Mesendoderm (in vitro differentiated cells): ENCODE data around the gene DUSP3.

Source experiments
- DNase-seq: peaks from one replicate; pipeline ENCODE4 v3.0.0; 2013
- H2AK5ac ChIP-seq: 2 replicates; pipeline ENCODE4 v1.6.1; 2013; ENCODE audit warnings: low read length, inconsistent platforms
- H2BK120ac ChIP-seq: 2 replicates; pipeline ENCODE4 v1.6.1; 2013; ENCODE audit warnings: low read depth, mild to moderate bottlenecking, low read length, moderate library complexity, mixed read lengths
- H2BK15ac ChIP-seq: replicated peaks from 2 replicates; pipeline ENCODE4 v1.6.1; 2013; ENCODE audit warnings: low read depth, mild to moderate bottlenecking, moderate library complexity
- H2BK5ac ChIP-seq: 2 replicates; pipeline ENCODE4 v1.6.1; 2013; ENCODE audit warnings: low read length, inconsistent platforms
- H3K18ac ChIP-seq: 2 replicates; pipeline ENCODE4 v1.6.1; 2013; ENCODE audit warnings: mild to moderate bottlenecking, low read length, mixed read lengths
- H3K23ac ChIP-seq: one replicate; pipeline ENCODE4 v1.6.1; 2013; ENCODE audit warnings: low read length
- H3K27ac ChIP-seq: 2 replicates; pipeline ENCODE4 v1.5.1; 2013; ENCODE audit warnings: low read depth, mild to moderate bottlenecking, inconsistent platforms, low read length, moderate library complexity
- H3K27me3 ChIP-seq: 2 replicates; pipeline ENCODE4 v1.6.1; 2013; ENCODE audit warnings: low read length, control low read depth, mild to moderate bottlenecking, inconsistent platforms; ENCODE audit not compliant: insufficient read depth, poor library complexity
- H3K36me3 ChIP-seq: 2 replicates; pipeline ENCODE4 v1.6.1; 2013; ENCODE audit warnings: low read length, inconsistent platforms; ENCODE audit not compliant: control insufficient read depth, insufficient read depth
- H3K4ac ChIP-seq: one replicate; pipeline ENCODE4 v1.6.1; 2013; ENCODE audit warnings: low read depth, mild to moderate bottlenecking, low read length, moderate library complexity
- H3K4me1 ChIP-seq: 2 replicates; pipeline ENCODE4 v1.6.1; 2013; ENCODE audit warnings: low read depth, low read length, inconsistent platforms; ENCODE audit not compliant: control insufficient read depth
- H3K4me2 ChIP-seq: 2 replicates; pipeline ENCODE4 v1.6.1; 2013; ENCODE audit warnings: low read length
- H3K4me3 ChIP-seq: 2 replicates; pipeline ENCODE4 v1.5.1; 2013; ENCODE audit warnings: mild to moderate bottlenecking, low read length
- H3K56ac ChIP-seq: one replicate; pipeline ENCODE4 v1.6.1; 2013; ENCODE audit warnings: low read length
- H3K79me1 ChIP-seq: 2 replicates; pipeline ENCODE4 v1.6.1; 2013; ENCODE audit warnings: low read length, inconsistent platforms
- H3K79me2 ChIP-seq: 2 replicates; pipeline ENCODE4 v1.6.1; 2013; ENCODE audit warnings: mild to moderate bottlenecking, low read length; ENCODE audit not compliant: control insufficient read depth, insufficient read depth
- H3K9ac ChIP-seq: 2 replicates; pipeline ENCODE4 v1.6.1; 2013; ENCODE audit warnings: low read length, inconsistent platforms
- H4K5ac ChIP-seq: one replicate; pipeline ENCODE4 v1.6.1; 2013; ENCODE audit warnings: low read length
- H4K8ac ChIP-seq: one replicate; pipeline ENCODE4 v1.6.1; 2013; ENCODE audit warnings: low read depth, mild to moderate bottlenecking, control low read depth, low read length, moderate library complexity
- WGBS: extraction: QIAGEN DNeasy Blood & Tissue Kit; methylation state at CpG from one replicate; pipeline ENCODE4 v1.1.7; 2013; ENCODE audit warnings: low lambda C conversion rate, missing lambda C conversion rate; ENCODE audit not compliant: insufficient coverage; ENCODE audit errors: extremely low coverage; 5-methylcytosine and 5-hydroxymethylcytosine counted together

DUSP3 gene

DNA sequence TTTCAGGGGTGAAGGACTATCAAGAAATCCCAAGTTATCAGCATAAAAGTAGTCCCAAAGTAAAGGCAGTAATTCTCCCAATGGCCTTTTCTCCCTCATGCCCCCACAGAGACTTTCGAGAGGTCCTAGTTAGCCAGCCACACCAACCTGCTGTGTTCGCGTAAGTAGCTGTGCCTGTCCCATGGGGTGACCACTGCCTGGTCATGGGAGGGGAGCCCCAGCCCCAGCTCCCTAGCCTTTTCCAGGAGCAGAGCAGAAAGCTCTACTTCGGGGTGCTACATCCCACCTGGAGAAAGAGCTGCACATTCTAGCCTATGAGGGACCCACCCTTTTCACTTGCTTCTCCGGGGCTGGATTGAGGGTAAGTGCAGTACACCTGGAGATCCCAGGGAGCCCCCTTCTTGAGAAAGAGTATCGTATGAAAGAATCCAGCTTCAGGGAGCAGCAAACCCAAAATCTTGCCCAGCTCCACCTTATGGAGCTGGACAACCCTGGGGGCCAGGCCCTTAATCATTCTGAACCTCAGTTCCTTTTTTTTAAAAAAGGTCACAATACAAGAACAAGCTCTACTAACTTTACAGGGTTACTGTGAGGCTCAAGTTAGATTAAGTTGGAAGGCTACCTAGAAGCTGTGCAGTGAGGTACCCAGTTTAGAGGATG, 11.6 kb downstream of the DUSP3 start:
- H3K79me1 ChIP-seq, result no peaks in the 10 kb centered on the region
- no peak overlapping the region for H3K23ac ChIP-seq
- no peak overlapping the region for H2BK5ac ChIP-seq
- H3K56ac ChIP-seq, result no peak overlapping the region
- H2AK5ac ChIP-seq, result no peak overlapping the region
- no peaks in the 10 kb centered on the region for H3K79me2 ChIP-seq
- H3K4me3 ChIP-seq, result no peak overlapping the region
- no peak overlapping the region for H3K4me2 ChIP-seq
- H3K36me3 ChIP-seq, result peaks cover 2% of the 10 kb centered on the region
- H2BK15ac ChIP-seq, result no peak overlapping the region
- WGBS, result no CpG with 5 or more reads among the region's 6 CpGs
- no peak overlapping the region for H3K18ac ChIP-seq
- H4K8ac ChIP-seq, result no peak overlapping the region
- H3K27me3 ChIP-seq, result no peaks in the 10 kb centered on the region
- H4K5ac ChIP-seq, result no peak overlapping the region
- no peak overlapping the region for H3K4ac ChIP-seq
- no peak overlapping the region for H3K27ac ChIP-seq
- no peaks in the 10 kb centered on the region for H3K4me1 ChIP-seq
- H2BK120ac ChIP-seq, result no peak overlapping the region
- no peak overlapping the region for H3K9ac ChIP-seq
- DNase-seq, result no peak

DNA sequence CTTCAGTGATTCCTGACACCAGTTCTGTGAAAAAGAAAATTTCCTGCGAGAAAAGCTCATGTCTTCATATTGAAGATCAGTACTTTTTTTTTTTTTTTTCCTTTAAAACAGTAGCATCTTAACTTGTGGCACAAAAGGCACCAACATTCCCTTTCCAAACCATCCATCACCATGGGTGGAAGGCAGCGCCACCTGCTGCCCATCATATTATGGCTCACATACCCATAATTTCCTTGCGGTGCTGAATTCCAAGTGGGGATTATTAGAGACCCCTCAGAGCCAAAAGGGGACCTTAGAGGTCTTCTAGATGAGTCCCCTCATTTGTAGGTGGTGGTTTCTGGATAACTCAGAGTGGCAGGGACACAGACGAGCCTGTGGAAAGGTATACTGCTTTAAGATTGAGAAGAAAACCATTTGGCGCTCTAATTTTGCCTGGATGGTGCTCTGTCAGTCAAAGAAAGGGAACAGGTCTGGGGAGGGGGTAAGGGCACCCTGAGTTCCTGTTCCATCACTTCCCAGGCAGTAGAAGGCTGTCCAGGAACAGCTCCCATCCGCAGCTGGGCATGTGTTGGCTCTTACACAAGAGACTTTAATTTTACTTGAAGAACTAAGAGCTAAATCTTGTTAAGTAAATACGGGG, 12.2 kb downstream of the DUSP3 start:
- no peak overlapping the region for H2BK120ac ChIP-seq
- H3K56ac ChIP-seq, result no peak overlapping the region
- H3K4ac ChIP-seq, result no peak overlapping the region
- no peak overlapping the region for H2BK5ac ChIP-seq
- no peaks in the 10 kb centered on the region for H3K79me2 ChIP-seq
- WGBS, result no CpG with 5 or more reads among the region's 7 CpGs
- H3K79me1 ChIP-seq, result no peaks in the 10 kb centered on the region
- H3K4me3 ChIP-seq, result no peak overlapping the region
- H3K4me1 ChIP-seq, result no peaks in the 10 kb centered on the region
- H4K8ac ChIP-seq, result no peak overlapping the region
- no peaks in the 10 kb centered on the region for H3K27me3 ChIP-seq
- peaks cover 2% of the 10 kb centered on the region for H3K36me3 ChIP-seq
- H3K27ac ChIP-seq, result no peak overlapping the region
- no peak overlapping the region for H3K18ac ChIP-seq
- DNase-seq, result peak; percentile 62
- no peak overlapping the region for H2AK5ac ChIP-seq
- no peak overlapping the region for H4K5ac ChIP-seq
- no peak overlapping the region for H3K4me2 ChIP-seq
- no peak overlapping the region for H3K9ac ChIP-seq
- H2BK15ac ChIP-seq, result no peak overlapping the region
- no peak overlapping the region for H3K23ac ChIP-seq

DNA sequence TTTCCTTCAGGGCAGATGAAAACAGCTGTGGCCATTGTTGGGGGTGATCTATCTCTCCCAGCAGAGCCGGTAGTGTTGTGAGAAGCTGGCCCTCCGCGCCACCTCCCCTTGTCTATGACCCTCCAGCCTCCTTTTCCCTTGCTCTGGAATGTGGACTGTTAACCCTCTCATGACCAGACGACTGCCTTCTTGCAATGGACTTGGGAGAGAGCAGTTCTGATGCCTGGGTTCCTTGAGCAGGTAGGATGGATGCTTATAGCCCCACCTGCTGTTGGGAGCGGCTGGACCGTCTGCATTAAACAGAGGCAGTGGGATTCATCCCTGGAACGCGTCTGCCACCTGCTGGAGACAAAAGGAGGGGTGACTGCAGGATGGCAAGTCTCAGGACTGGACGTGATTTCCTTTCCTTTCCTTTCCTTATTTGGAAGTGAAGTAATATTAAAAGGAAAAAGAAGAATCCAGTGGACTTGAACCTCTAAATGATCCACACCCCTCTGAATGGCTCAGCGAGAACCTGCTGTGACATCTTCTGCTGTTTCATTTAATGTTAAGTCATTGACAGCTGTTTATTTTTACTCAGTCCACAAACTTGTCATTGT, 18.4 kb downstream of the DUSP3 start:
- Histone ChIP-seq H2BK120ac (no peak overlapping the region), H3K4me3 (no peak overlapping the region), H2BK5ac (no peak overlapping the region), H4K8ac (no peak overlapping the region), H3K9ac (no peak overlapping the region), H3K79me2 (no peaks in the 10 kb centered on the region), H3K23ac (no peak overlapping the region), H2AK5ac (no peak overlapping the region), H3K79me1 (no peaks in the 10 kb centered on the region), H3K27ac (no peak overlapping the region), H4K5ac (no peak overlapping the region), H3K4me1 (no peaks in the 10 kb centered on the region), H2BK15ac (no peak overlapping the region), H3K18ac (no peak overlapping the region), H3K36me3 (no peaks in the 10 kb centered on the region), H3K4me2 (no peak overlapping the region), H3K56ac (no peak overlapping the region), H3K4ac (no peak overlapping the region), H3K27me3 (no peaks in the 10 kb centered on the region)
- peak; percentile 96 for DNase-seq
- no CpG with 5 or more reads among the region's 10 CpGs for WGBS

GRCh38 chr17:43759836-43760235, 18.9 kb downstream of the DUSP3 start:
- peak; percentile 57 for DNase-seq
- Histone ChIP-seq H3K23ac (no peak overlapping the region), H2BK5ac (no peak overlapping the region), H2BK120ac (no peak overlapping the region), H4K5ac (no peak overlapping the region), H3K36me3 (no peaks in the 10 kb centered on the region), H2AK5ac (no peak overlapping the region), H3K79me1 (no peaks in the 10 kb centered on the region), H3K56ac (no peak overlapping the region), H3K27ac (no peak overlapping the region), H3K9ac (no peak overlapping the region), H3K79me2 (no peaks in the 10 kb centered on the region), H3K4me1 (no peaks in the 10 kb centered on the region), H4K8ac (no peak overlapping the region), H3K4me3 (no peak overlapping the region), H3K4ac (no peak overlapping the region), H3K18ac (no peak overlapping the region), H2BK15ac (no peak overlapping the region), H3K4me2 (no peak overlapping the region), H3K27me3 (no peaks in the 10 kb centered on the region)
- no CpG with 5 or more reads among the region's 7 CpGs for whole genome bisulfite sequencing

- Histone ChIP-seq H2BK15ac (no peak within 1 kb of the TSS), H4K8ac (no peak within 1 kb of the TSS), H3K9ac (no peak within 1 kb of the TSS), H3K36me3 (no peaks in the 10 kb centered on the region), H3K4ac (no peak within 1 kb of the TSS), H3K56ac (no peak within 1 kb of the TSS), H3K18ac (no peak within 1 kb of the TSS), H2BK5ac (no peak within 1 kb of the TSS), H3K27me3 (no peaks in the 10 kb centered on the region), H3K4me1 (no peaks in the 10 kb centered on the region), H4K5ac (no peak within 1 kb of the TSS), H3K79me1 (no peaks in the 10 kb centered on the region), H2AK5ac (no peak within 1 kb of the TSS), H3K79me2 (no peaks in the 10 kb centered on the region), H3K4me2 (no peak within 1 kb of the TSS), H3K27ac (no peak within 1 kb of the TSS), H2BK120ac (no peak within 1 kb of the TSS), H3K4me3 (no peak within 1 kb of the TSS), H3K23ac (no peak within 1 kb of the TSS)
- DNase-seq, result no peak
- no CpG with 5 or more reads among the region's 24 CpGs for WGBS
Measured at GRCh38 chr17:43758497-43759174, 20.1 kb downstream of the DUSP3 start, which contains the start of gene SOST. Gene SOST, minus strand, starts transcription at chr17:43758791. Its CDS starts 50 bp downstream, at chr17:43758741.
